ENCODE data around the gene HK1.

GRCh38 chr10:69443354-69443753, 165.1 kb downstream of the HK1 start:
- TF ChIP-seq CTCF (IDR thresholded peaks at IDR 0.05; ENCODE audit: low read length) = no peak
- TF ChIP-seq EZH2 (optimal IDR thresholded peaks at IDR 0.05; ENCODE audit: low read depth, low read length) = no peak
- no peak for TF ChIP-seq EZH2phosphoT487 (IDR thresholded peaks at IDR 0.05; ENCODE audit: low read length)

Data from MM.1S (cell line).